Mesenchymal stem cell (in vitro differentiated cells and primary cell): ENCODE data around the gene ILKAP.

Source experiments
- DNase-seq: peaks from one replicate; pipeline ENCODE4 v3.0.0-alpha.2; 2013
- H2AFZ ChIP-seq: one replicate; pipeline ENCODE4 v1.6.1; 2013; ENCODE audit warnings: low read depth, mild to moderate bottlenecking, control low read depth, inconsistent platforms, low read length, moderate library complexity
- H2AK5ac ChIP-seq: 2 replicates; pipeline ENCODE4 v1.6.1; 2013; ENCODE audit warnings: low read length, moderate library complexity, mild to moderate bottlenecking, inconsistent platforms; ENCODE audit not compliant: severe bottlenecking
- H2BK120ac ChIP-seq: one replicate; pipeline ENCODE4 v1.6.1; 2013; ENCODE audit warnings: low read depth, mild to moderate bottlenecking, inconsistent platforms, low read length, moderate library complexity
- H2BK12ac ChIP-seq, 2 experiments: one replicate each; pipeline ENCODE4 v1.6.1; 2013; ENCODE audit warnings: inconsistent platforms in 2 of 2, low read length in 2 of 2, mild to moderate bottlenecking in 2 of 2, moderate library complexity in 2 of 2, control low read depth in 1 of 2
- H2BK15ac ChIP-seq: one replicate; pipeline ENCODE4 v1.6.1; 2013; ENCODE audit warnings: mild to moderate bottlenecking, low read depth, inconsistent platforms; ENCODE audit not compliant: poor library complexity, severe bottlenecking
- H2BK5ac ChIP-seq: 2 replicates; pipeline ENCODE4 v1.6.1; 2013; ENCODE audit warnings: low read depth, mild to moderate bottlenecking, low read length, control low read depth, inconsistent platforms; ENCODE audit not compliant: poor library complexity, severe bottlenecking
- H3K14ac ChIP-seq, 2 experiments: one replicate each; pipeline ENCODE4 v1.6.1; 2013; ENCODE audit warnings: inconsistent platforms in 2 of 2, low read length in 2 of 2, control low read depth in 1 of 2, mild to moderate bottlenecking in 1 of 2, moderate library complexity in 1 of 2
- H3K18ac ChIP-seq, 2 experiments: one replicate each; pipeline ENCODE4 v1.6.1; 2013; ENCODE audit warnings: inconsistent platforms in 2 of 2, low read length in 2 of 2, control low read depth in 1 of 2, low read depth in 1 of 2, mild to moderate bottlenecking in 1 of 2
- H3K23ac ChIP-seq, 2 experiments: one replicate each; pipeline ENCODE4 v1.6.1; 2013; ENCODE audit warnings: inconsistent platforms in 2 of 2, low read length in 2 of 2, mild to moderate bottlenecking in 2 of 2, moderate library complexity in 2 of 2, control low read depth in 1 of 2
- H3K27ac ChIP-seq: 2 replicates; pipeline ENCODE4 v1.5.1; 2013; ENCODE audit warnings: mild to moderate bottlenecking, moderate library complexity, low read length, control low read depth, inconsistent platforms; ENCODE audit not compliant: poor library complexity, severe bottlenecking
- H3K27me3 ChIP-seq, 2 experiments: 2 replicates each; pipeline versions ENCODE4 v1.6.1 to v1.7.0; 2013; ENCODE audit warnings: low read length in 2 of 2, mild to moderate bottlenecking in 2 of 2, moderate library complexity in 2 of 2, control low read depth in 1 of 2, inconsistent platforms in 1 of 2; ENCODE audit not compliant: control insufficient read depth in 1 of 2, insufficient read depth in 1 of 2
- H3K36me3 ChIP-seq, 2 experiments: 2 replicates each; pipeline versions ENCODE4 v1.6.1 to v1.7.0; 2013; ENCODE audit warnings: low read length in 2 of 2, control low read depth in 1 of 2, inconsistent platforms in 1 of 2, low read depth in 1 of 2, mild to moderate bottlenecking in 1 of 2; ENCODE audit not compliant: insufficient read depth in 2 of 2, control insufficient read depth in 1 of 2
- H3K4ac ChIP-seq, 2 experiments: one replicate each; pipeline ENCODE4 v1.6.1; 2013; ENCODE audit warnings: inconsistent platforms in 2 of 2, low read length in 2 of 2, mild to moderate bottlenecking in 2 of 2, moderate library complexity in 2 of 2, control low read depth in 1 of 2, low read depth in 1 of 2
- H3K4me1 ChIP-seq: 2 replicates; pipeline ENCODE4 v1.6.1; 2013; ENCODE audit warnings: low read depth, low read length, control low read depth; ENCODE audit not compliant: control insufficient read depth, insufficient read depth
- H3K4me2 ChIP-seq: 2 replicates; pipeline ENCODE4 v1.6.1; 2013; ENCODE audit warnings: low read length, mild to moderate bottlenecking, inconsistent platforms; ENCODE audit not compliant: poor library complexity, severe bottlenecking
- H3K4me3 ChIP-seq, 2 experiments: 2 replicates each; pipeline versions ENCODE4 v1.5.1 to v1.7.0; 2013; ENCODE audit warnings: low read length in 2 of 2, mild to moderate bottlenecking in 2 of 2, control low read depth in 1 of 2, low read depth in 1 of 2; ENCODE audit not compliant: insufficient read depth in 1 of 2
- H3K79me1 ChIP-seq: replicated peaks from 2 replicates; pipeline ENCODE4 v1.6.1; 2013; ENCODE audit warnings: mild to moderate bottlenecking, control low read depth, low read length, inconsistent platforms; ENCODE audit not compliant: poor library complexity, severe bottlenecking
- H3K9ac ChIP-seq: 2 replicates; pipeline ENCODE4 v1.7.0; 2013; ENCODE audit warnings: mild to moderate bottlenecking, low read length, moderate library complexity
- H3K9me3 ChIP-seq: 2 replicates; pipeline ENCODE4 v1.7.0; 2013; ENCODE audit warnings: mild to moderate bottlenecking, low read length; ENCODE audit not compliant: control insufficient read depth
- H4K8ac ChIP-seq: one replicate; pipeline ENCODE4 v1.6.1; 2013; ENCODE audit warnings: inconsistent platforms, mild to moderate bottlenecking, low read length, moderate library complexity
- H4K91ac ChIP-seq: one replicate; pipeline ENCODE4 v1.6.1; 2013; ENCODE audit warnings: mild to moderate bottlenecking, low read length, inconsistent platforms
- WGBS: methylation state at CpG from one replicate; pipeline ENCODE4 v1.1.7; 2013; ENCODE audit warnings: mixed read lengths; 5-methylcytosine and 5-hydroxymethylcytosine counted together

The ILKAP gene

DNA sequence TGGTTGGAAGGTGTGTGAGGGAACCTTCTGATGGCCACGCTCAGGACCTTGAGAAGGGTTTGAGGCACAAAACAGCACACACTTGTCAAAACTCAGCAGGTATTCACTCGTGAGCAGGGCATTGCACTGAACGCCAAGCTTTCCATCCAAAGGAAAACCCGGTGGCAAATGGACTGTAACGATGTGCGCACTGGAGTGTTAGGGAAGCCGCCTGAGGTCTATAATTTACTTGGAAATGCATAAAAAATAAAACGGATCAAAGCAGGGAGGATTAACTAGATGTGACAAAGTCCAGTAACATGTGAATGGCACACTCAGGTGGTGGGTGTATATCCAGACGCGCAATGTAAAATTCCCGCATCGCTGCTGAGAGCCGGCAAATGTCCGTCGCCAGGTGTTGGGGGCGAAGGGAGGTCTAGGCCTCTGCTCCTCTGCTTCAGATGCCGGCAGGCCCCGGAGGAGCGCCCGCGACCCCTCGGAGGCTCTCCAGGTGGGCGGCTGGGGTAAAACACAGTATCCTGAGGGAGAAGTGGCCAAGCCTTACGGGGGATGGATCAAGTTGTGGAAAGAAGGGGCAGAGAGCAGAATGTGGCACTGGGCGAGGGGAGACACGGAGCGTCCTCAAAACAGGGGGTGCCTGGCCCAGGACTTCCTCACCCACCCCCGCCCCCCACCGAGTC lies 21.0 kb upstream of the ILKAP start:
- no peak for DNase-seq
- Histone ChIP-seq H3K9me3 (no peaks in the 10 kb centered on the region), H2BK12ac (no peak overlapping the region), H3K4me1 (no peaks in the 10 kb centered on the region), H3K36me3 (peaks cover 0 to 11% of the 10 kb centered on the region in 2 experiments), H3K23ac (peak overlapping the region in 1 of 2 experiments; percentile 40), H4K91ac (no peak overlapping the region), H3K4ac (no peak overlapping the region), H3K27ac (no peak overlapping the region), H2AK5ac (no peak overlapping the region), H4K8ac (no peak overlapping the region), H3K9ac (no peak overlapping the region), H2BK15ac (no peak overlapping the region), H3K4me3 (no peak overlapping the region), H3K79me1 (no peaks in the 10 kb centered on the region), H2AFZ (no peak overlapping the region), H3K18ac (no peak overlapping the region), H3K4me2 (no peak overlapping the region), H2BK5ac (no peak overlapping the region), H3K27me3 (peaks cover 0 to 5% of the 10 kb centered on the region in 2 experiments), H2BK120ac (no peak overlapping the region), H3K14ac (no peak overlapping the region)
- 95% methylated on average over 28 of the region's 29 CpGs for WGBS

DNA sequence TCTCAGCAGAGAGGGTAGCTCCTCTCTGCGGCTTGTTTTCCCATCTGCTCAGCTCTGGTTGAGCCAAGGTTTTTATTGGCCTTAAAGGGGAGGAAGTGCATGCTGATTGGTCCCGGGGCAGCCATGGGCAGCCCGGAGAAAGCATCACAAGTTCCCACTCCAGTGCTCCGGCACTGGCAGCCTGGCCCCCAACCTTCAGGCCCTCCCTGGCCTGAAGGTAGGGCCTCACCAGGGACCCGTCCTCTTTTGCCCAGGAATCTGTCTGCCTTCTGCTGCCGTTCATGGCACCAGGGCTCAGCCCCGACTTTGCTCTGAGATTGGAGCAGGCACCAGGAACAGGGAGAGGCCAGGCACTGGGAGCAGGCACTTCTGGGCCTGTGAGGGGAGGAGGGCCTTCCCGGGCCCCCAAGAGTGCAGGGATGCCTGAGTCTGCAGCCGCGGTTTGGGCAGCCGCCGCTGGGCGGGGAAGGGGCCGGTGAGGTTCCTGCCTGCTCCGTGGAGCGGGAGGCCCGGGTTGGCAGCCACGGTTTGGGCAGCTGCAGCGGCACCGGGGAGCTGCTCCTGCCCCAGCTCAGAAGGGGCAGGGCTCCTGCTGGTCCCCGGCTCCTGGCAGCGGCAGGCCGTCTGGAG lies 17.5 kb upstream of the ILKAP start:
- H4K91ac ChIP-seq = no peak overlapping the region
- H3K9me3 ChIP-seq = no peaks in the 10 kb centered on the region
- no peak overlapping the region for H2BK12ac ChIP-seq

DNA sequence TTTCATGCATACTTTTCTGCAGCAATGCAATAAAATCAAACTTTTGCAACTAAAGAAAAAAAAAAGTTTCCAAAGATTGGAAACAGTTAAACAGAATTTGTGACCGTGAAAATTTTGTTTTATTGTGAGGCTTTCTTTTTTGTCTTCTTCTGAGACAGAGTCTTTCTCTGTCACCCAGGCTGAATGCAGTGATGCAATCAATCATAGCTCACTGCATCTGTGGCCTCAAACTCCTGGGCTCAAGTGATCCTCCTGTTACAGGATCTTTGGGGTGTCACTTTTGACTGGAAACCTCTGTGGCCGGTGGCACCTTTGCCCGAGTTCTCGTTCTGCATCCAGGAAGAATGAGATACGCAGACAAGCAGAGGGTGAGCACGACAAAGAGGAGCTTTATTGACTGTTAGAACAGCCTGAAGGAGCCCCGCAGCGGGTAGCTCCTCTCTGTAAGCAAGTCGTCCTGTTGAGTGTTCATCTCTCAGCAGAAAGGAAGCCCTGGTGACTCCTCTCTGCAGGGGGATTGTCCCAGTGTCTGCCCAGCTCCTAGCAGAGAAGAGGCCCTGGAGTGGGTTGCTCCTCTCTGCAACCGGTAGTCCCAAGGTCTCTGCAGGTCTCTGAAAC lies 16.9 kb upstream of the ILKAP start:
- H2BK120ac ChIP-seq = no peak overlapping the region
- no peak overlapping the region for H3K14ac ChIP-seq
- peaks cover 0 to 7% of the 10 kb centered on the region in 2 experiments for H3K36me3 ChIP-seq
- H3K23ac ChIP-seq = no peak overlapping the region
- no peak overlapping the region for H3K27ac ChIP-seq
- no peak overlapping the region for H2BK5ac ChIP-seq
- no peak overlapping the region for H3K4me2 ChIP-seq
- no peak overlapping the region for H2BK12ac ChIP-seq
- H3K9ac ChIP-seq = no peak overlapping the region
- no peak overlapping the region for H2AK5ac ChIP-seq
- H3K4me3 ChIP-seq = no peak overlapping the region
- H4K91ac ChIP-seq = no peak overlapping the region
- no peak overlapping the region for H3K4ac ChIP-seq
- H3K18ac ChIP-seq = no peak overlapping the region
- WGBS = 93% methylated on average over 10 of the region's 10 CpGs
- H4K8ac ChIP-seq = no peak overlapping the region
- H3K4me1 ChIP-seq = no peaks in the 10 kb centered on the region
- no peaks in the 10 kb centered on the region for H3K9me3 ChIP-seq
- H2BK15ac ChIP-seq = no peak overlapping the region
- H2AFZ ChIP-seq = no peak overlapping the region
- no peaks in the 10 kb centered on the region for H3K79me1 ChIP-seq
- no peaks in the 10 kb centered on the region for H3K27me3 ChIP-seq
- no peak for DNase-seq

More for the DNA sequence above, 17.5 kb upstream of the ILKAP start:
- Histone ChIP-seq H4K8ac (no peak overlapping the region), H2BK120ac (no peak overlapping the region), H3K23ac (no peak overlapping the region), H3K9ac (peak overlapping the region; percentile 54), H3K4me2 (no peak overlapping the region), H3K18ac (no peak overlapping the region), H2AK5ac (no peak overlapping the region), H2BK5ac (no peak overlapping the region), H2AFZ (no peak overlapping the region), H3K27me3 (no peaks in the 10 kb centered on the region), H3K4me3 (peak overlapping the region in 1 of 2 experiments; percentile 55), H3K4ac (no peak overlapping the region), H3K14ac (no peak overlapping the region), H3K4me1 (no peaks in the 10 kb centered on the region), H2BK15ac (no peak overlapping the region), H3K27ac (no peak overlapping the region), H3K79me1 (no peaks in the 10 kb centered on the region), H3K36me3 (peaks cover 0 to 7% of the 10 kb centered on the region in 2 experiments)
- no peak for DNase-seq
- 87% methylated on average over 21 of the region's 23 CpGs for WGBS

DNA sequence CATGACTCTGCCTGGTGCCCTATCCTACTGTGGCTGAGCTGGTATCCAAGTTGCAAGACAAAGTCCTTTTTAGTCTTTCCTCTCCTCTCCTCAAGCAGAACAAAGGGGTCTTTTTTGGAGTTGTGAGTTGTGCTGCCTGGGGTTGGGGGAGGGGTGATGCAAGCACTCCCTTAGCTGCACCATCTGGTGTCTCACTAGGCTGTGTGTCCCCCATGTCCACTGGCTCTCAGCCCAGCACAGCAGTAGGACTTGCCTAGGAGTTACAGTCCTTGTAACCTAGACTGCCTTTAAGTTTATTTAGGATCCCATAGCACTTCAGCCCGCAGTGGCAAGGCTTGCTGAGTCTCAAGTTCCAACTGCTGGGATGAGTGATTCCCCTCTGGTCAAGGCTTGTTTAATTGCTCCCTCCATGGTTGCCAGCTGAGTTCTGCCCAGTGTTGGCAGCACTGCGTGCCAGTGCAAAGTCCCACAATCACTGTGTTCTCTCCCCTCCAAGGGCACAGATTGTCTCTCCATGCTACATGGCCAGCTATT lies 13.2 kb upstream of the ILKAP start:
- Histone ChIP-seq H3K4me3 (no peak overlapping the region), H3K4me1 (no peaks in the 10 kb centered on the region), H3K36me3 (peaks cover 0 to 4% of the 10 kb centered on the region in 2 experiments), H3K23ac (no peak overlapping the region), H2BK12ac (no peak overlapping the region), H2AFZ (no peak overlapping the region), H2BK5ac (no peak overlapping the region), H4K91ac (no peak overlapping the region), H2AK5ac (no peak overlapping the region), H3K18ac (no peak overlapping the region), H3K4ac (no peak overlapping the region), H3K9me3 (peaks cover 3% of the 10 kb centered on the region), H2BK120ac (no peak overlapping the region), H3K79me1 (no peaks in the 10 kb centered on the region), H3K27ac (no peak overlapping the region), H3K27me3 (peaks cover 0 to 13% of the 10 kb centered on the region in 2 experiments), H2BK15ac (no peak overlapping the region), H4K8ac (no peak overlapping the region), H3K4me2 (no peak overlapping the region), H3K14ac (no peak overlapping the region), H3K9ac (no peak overlapping the region)
- DNase-seq = no peak
- 89% methylated on average over 2 of the region's 2 CpGs for WGBS
